VCaP (cell line): Measurements from ENCODE around the gene DYNLT5.

Experiments used
- H3K27ac ChIP-seq: fragments of 450-650 bp; 2 replicates; pipeline ENCODE4 v1.5.1; 2017
- CTCF ChIP-seq: fragments of 450-650 bp; conservative IDR thresholded peaks from 2 replicates; pipeline ENCODE4 v1.5.1; 2017; ENCODE audit warnings: mild to moderate bottlenecking, moderate library complexity

Gene DYNLT5

GRCh38 chr1:66768965-66769364 lies 16.7 kb downstream of the DYNLT5 start:
- TF ChIP-seq CTCF, result no peak
- H3K27ac ChIP-seq, result no peak overlapping the region

- TF ChIP-seq CTCF, result no peak
- no peak overlapping the region for H3K27ac ChIP-seq
Measured at GRCh38 chr1:66769512-66770229, 17.4 kb downstream of the DYNLT5 start.

GRCh38 chr1:66770240-66770639 lies 18.0 kb downstream of the DYNLT5 start:
- TF ChIP-seq CTCF, result no peak
- no peak overlapping the region for H3K27ac ChIP-seq

- TF ChIP-seq CTCF, result no peak
- H3K27ac ChIP-seq, result no peak overlapping the region
Measured at GRCh38 chr1:66770694-66771093, 18.4 kb downstream of the DYNLT5 start.

- no peak overlapping the region for H3K27ac ChIP-seq
- no peak for TF ChIP-seq CTCF
Measured at GRCh38 chr1:66773227-66773626, 21.0 kb downstream of the DYNLT5 start.

GRCh38 chr1:66774438-66774837 lies 22.2 kb downstream of the DYNLT5 start:
- H3K27ac ChIP-seq, result no peak overlapping the region
- TF ChIP-seq CTCF, result no peak

- no peak for TF ChIP-seq CTCF
- H3K27ac ChIP-seq, result no peak overlapping the region
Measured at GRCh38 chr1:66775646-66776045, 23.4 kb downstream of the DYNLT5 start.
